ENCODE results near the gene PPP6R3.
"Not testable (repeated sequence)": the region's sequence is repeated elsewhere in the genome, so short reads cannot be mapped to it uniquely, and the experiment has no call there.

PPP6R3 gene

DNA sequence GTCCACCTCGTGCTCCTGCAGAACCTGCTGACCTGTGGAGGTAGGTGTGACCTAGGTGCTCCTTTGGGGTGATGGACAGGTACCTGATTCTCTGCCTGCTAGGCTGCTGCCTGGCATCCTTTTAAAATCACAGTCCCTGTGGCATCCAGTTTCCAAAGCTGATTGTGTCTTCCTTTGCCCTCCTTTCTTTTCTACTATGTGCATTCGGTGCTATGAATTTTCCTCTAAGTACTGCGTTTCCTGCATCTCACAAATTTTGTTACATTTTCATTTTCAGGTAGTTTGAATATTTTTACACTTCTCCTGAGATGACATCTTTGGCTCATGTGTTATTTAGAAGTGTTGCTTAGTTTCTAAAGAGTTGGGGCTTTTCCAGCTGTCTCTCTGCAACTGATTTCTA, 30.9 kb upstream of the PPP6R3 start:
- in situ Hi-C loops (cut with MboI; ENCODE audit: low pct_unique_long_range_greater_than_20kb, low sequenced_read_pairs, unreplicated experiment), result no loop called here
- TF ChIP-seq, protein P1, sequence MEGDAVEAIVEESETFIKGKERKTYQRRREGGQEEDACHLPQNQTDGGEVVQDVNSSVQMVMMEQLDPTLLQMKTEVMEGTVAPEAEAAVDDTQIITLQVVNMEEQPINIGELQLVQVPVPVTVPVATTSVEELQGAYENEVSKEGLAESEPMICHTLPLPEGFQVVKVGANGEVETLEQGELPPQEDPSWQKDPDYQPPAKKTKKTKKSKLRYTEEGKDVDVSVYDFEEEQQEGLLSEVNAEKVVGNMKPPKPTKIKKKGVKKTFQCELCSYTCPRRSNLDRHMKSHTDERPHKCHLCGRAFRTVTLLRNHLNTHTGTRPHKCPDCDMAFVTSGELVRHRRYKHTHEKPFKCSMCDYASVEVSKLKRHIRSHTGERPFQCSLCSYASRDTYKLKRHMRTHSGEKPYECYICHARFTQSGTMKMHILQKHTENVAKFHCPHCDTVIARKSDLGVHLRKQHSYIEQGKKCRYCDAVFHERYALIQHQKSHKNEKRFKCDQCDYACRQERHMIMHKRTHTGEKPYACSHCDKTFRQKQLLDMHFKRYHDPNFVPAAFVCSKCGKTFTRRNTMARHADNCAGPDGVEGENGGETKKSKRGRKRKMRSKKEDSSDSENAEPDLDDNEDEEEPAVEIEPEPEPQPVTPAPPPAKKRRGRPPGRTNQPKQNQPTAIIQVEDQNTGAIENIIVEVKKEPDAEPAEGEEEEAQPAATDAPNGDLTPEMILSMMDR (IDR thresholded peaks at IDR 0.05; ENCODE audit: extremely low read depth, insufficient read depth, missing control alignments), result no peak

DNA sequence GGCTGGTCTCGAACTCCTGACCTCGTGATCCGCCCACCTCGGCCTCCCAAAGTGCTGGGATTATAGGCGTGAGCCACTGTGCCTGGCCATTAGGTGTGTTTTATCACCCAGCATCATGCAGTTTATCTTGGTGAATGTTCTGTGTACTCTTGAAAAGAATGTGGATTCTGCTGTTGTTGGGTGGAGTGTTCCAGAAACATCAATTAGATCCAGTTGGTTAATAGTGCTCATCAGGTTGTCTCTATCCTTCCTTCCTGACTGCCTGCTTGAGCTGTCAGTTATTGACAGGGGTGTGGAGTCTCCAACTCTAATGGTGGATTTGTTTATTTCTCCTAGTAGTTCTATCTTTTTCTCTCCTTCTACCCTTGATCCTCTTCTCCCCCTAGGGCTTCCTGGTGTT, 30.2 kb upstream of the PPP6R3 start:
- no peak for DNase-seq (ENCODE audit: low spot score)
- TF ChIP-seq, protein P1 (IDR thresholded peaks at IDR 0.05; ENCODE audit: extremely low read depth, insufficient read depth, missing control alignments), result no peak
- in situ Hi-C loops (cut with MboI; ENCODE audit: low pct_unique_long_range_greater_than_20kb, low sequenced_read_pairs, unreplicated experiment), result no loop called here

More for the DNA sequence above, 30.9 kb upstream of the PPP6R3 start:
- no peak for DNase-seq (ENCODE audit: low spot score)

DNA sequence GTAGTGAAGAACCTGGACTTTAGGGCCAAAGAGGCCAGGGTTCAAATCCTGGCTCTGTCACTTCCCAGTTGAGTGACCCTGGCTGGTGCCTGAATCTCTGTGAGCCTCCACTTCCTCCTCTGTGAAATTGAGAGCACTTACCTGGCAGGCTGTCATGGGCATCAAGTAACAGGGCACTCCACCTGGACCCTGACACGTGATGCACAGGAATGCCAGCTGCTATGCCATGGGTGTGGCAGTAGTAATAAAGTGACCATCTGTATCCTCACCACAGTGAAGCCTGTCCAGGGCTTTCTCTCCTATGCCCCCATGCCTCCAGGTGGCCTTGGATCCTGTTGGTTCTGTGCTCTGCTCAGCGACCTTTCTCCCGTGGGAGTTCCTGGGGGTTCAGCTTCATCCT, 29.8 kb upstream of the PPP6R3 start:
- in situ Hi-C loops (cut with MboI; ENCODE audit: low pct_unique_long_range_greater_than_20kb, low sequenced_read_pairs, unreplicated experiment), result no loop called here
- TF ChIP-seq, protein P1 (IDR thresholded peaks at IDR 0.05; ENCODE audit: extremely low read depth, insufficient read depth, missing control alignments), result no peak
- DNase-seq (ENCODE audit: low spot score), result no peak

- in situ Hi-C loops (cut with MboI; ENCODE audit: low pct_unique_long_range_greater_than_20kb, low sequenced_read_pairs, unreplicated experiment), result no loop called here
- TF ChIP-seq, protein P1 (IDR thresholded peaks at IDR 0.05; ENCODE audit: extremely low read depth, insufficient read depth, missing control alignments), result no peak
- DNase-seq (ENCODE audit: low spot score), result no peak
Measured at GRCh38 chr11:68431984-68432645, 28.4 kb upstream of the PPP6R3 start.

GRCh38 chr11:68432874-68433273, 27.7 kb upstream of the PPP6R3 start:
- TF ChIP-seq, protein P1 (IDR thresholded peaks at IDR 0.05; ENCODE audit: extremely low read depth, insufficient read depth, missing control alignments), result no peak
- no peak for DNase-seq (ENCODE audit: low spot score)
- in situ Hi-C loops (cut with MboI; ENCODE audit: low pct_unique_long_range_greater_than_20kb, low sequenced_read_pairs, unreplicated experiment), result no loop called here

DNA sequence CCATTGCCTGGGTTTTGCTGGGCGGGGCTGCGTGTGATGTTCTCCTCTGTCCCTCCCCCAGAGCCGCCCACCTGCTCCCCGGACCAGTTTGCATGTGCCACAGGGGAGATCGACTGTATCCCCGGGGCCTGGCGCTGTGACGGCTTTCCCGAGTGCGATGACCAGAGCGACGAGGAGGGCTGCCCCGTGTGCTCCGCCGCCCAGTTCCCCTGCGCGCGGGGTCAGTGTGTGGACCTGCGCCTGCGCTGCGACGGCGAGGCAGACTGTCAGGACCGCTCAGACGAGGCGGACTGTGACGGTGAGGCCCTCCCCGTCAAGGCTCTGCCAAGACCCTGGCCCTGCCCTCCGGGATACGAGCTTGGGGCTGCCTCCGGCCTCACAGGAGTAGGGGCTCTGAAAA, 27.0 kb upstream of the PPP6R3 start:
- in situ Hi-C loops (cut with MboI; ENCODE audit: low pct_unique_long_range_greater_than_20kb, low sequenced_read_pairs, unreplicated experiment), result no loop called here
- TF ChIP-seq, protein P1 (IDR thresholded peaks at IDR 0.05; ENCODE audit: extremely low read depth, insufficient read depth, missing control alignments), result no peak

DNA sequence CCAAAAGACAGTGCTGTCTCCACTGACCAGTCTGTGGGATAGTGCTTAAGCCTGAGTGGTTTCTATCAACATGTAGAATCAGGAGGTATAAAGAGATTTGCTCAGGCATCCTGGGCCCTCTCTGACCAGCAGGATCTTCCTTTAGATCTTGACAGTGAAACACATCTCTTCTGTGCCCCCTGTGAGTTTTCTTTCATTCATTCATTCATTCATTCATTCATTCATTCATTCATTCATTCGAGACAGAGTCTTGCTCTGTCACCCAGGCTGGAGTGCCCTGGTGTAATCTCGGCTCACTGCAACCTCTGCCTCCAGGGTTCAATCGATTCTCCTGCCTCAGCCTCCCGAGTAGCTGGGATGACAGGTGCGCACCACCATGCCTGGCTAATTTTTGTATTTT, 26.4 kb upstream of the PPP6R3 start:
- DNase-seq (ENCODE audit: low spot score); in situ Hi-C loops (cut with MboI; ENCODE audit: low pct_unique_long_range_greater_than_20kb, low sequenced_read_pairs, unreplicated experiment): not testable (repeated sequence)

More for the DNA sequence above, 27.0 kb upstream of the PPP6R3 start:
- DNase-seq (ENCODE audit: low spot score), result no peak

All from GM13977 (cell line).